GM23338 (cell line): ENCODE data around the gene IQCE.

ENCODE experiments used
- CREB1 ChIP-seq: fragments of 250-450 bp; sonication (Bioruptor Pico); IDR thresholded peaks from 2 replicates; pipeline ENCODE4 v1.5.0; 2020; ENCODE audit warnings: low read depth, mild to moderate bottlenecking, moderate library complexity
- CTCF ChIP-seq, 2 experiments: fragments of 200-600 bp in 1 of 2; sonication (generic) in 1 of 2; conservative IDR thresholded peaks; 2 replicates each; pipeline versions ENCODE4 v1.5.1 to v1.6.1; 2016 to 2017; ENCODE audit warnings: antibody characterized with exemption in 2 of 2, low read depth in 2 of 2, mild to moderate bottlenecking in 2 of 2, moderate library complexity in 1 of 2
- EZH2 ChIP-seq: fragments of 200-600 bp; sonication (generic); IDR thresholded peaks from one replicate; pipeline ENCODE4 v1.8.0; 2017; ENCODE audit warnings: antibody characterized with exemption, mild to moderate bottlenecking, low read depth; ENCODE audit not compliant: unreplicated experiment
- EZH2phosphoT487 ChIP-seq: fragments of 200-600 bp; sonication (generic); IDR thresholded peaks from one replicate; pipeline ENCODE4 v1.8.1; 2018; ENCODE audit warnings: antibody characterized with exemption; ENCODE audit not compliant: unreplicated experiment
- POLR2AphosphoS5 ChIP-seq: IDR thresholded peaks from 2 replicates; pipeline ENCODE4 v1.6.1; 2016; ENCODE audit warnings: antibody characterized with exemption, low read depth
- REST ChIP-seq: IDR thresholded peaks from one replicate; pipeline ENCODE4 v1.6.1; 2018; ENCODE audit warnings: antibody characterized with exemption; ENCODE audit not compliant: unreplicated experiment
- STAT1 ChIP-seq: IDR thresholded peaks from one replicate; pipeline ENCODE4 v1.6.1; 2016; ENCODE audit warnings: antibody characterized with exemption; ENCODE audit not compliant: unreplicated experiment
- ZNF114 ChIP-seq: fragments of 250-450 bp; sonication (Bioruptor Pico); IDR thresholded peaks from 2 replicates; pipeline ENCODE4 v1.5.0; 2020; ENCODE audit warnings: mild to moderate bottlenecking, moderate library complexity
- ZNF331 ChIP-seq: fragments of 250-450 bp; sonication (Bioruptor Pico); IDR thresholded peaks from 2 replicates; pipeline ENCODE4 v1.5.0; 2020; ENCODE audit warnings: low read depth, mild to moderate bottlenecking, moderate library complexity

GRCh38 chr7:2567679-2568278, 9.0 kb downstream of the IQCE start:
- TF ChIP-seq CTCF (conservative IDR thresholded peaks at IDR 0.05; ENCODE audit: low read depth in 2 of 2), result peak; percentile 61 to 91
- no peak for TF ChIP-seq EZH2
- no peak for TF ChIP-seq POLR2AphosphoS5
- no peak for TF ChIP-seq CREB1
- TF ChIP-seq STAT1, result no peak
- no peak for TF ChIP-seq EZH2phosphoT487
- no peak for TF ChIP-seq REST
- TF ChIP-seq ZNF331 (CRISPR knock-in tag), result no peak
- TF ChIP-seq ZNF114 (CRISPR knock-in tag), result no peak
